Activated gamma-delta T cell treated with anti-CD3 and anti-CD28 coated beads, Interleukin-2, amount 50 U/mL, for 16 hours (primary cell): Measurements from ENCODE around the gene RRP1B.
"Not testable (repeated sequence)": the region's sequence is repeated elsewhere in the genome, so short reads cannot be mapped to it uniquely, and the experiment has no call there.

Experiments
- DNase-seq: peaks from one replicate; pipeline ENCODE4 v3.0.0-alpha.2; 2020; ENCODE audit warnings: low read depth

The RRP1B gene

GRCh38 chr21:43639470-43640353, 19.6 kb upstream of the RRP1B start:
- DNase-seq: no peak

- DNase-seq: no peak
Observed at GRCh38 chr21:43640400-43640799, 19.0 kb upstream of the RRP1B start.

GRCh38 chr21:43643193-43643592, 16.2 kb upstream of the RRP1B start:
- DNase-seq: no peak

- no peak for DNase-seq
Observed at GRCh38 chr21:43644071-43644470, 15.3 kb upstream of the RRP1B start.

- DNase-seq: no peak
Observed at GRCh38 chr21:43644609-43645008, 14.8 kb upstream of the RRP1B start.

GRCh38 chr21:43645136-43645891, 14.0 kb upstream of the RRP1B start:
- DNase-seq: no peak

- no peak for DNase-seq
Observed at GRCh38 chr21:43645976-43646375, 13.4 kb upstream of the RRP1B start.

GRCh38 chr21:43646550-43647260, 12.7 kb upstream of the RRP1B start:
- peak; percentile 75 for DNase-seq

GRCh38 chr21:43648171-43648570, 11.2 kb upstream of the RRP1B start:
- DNase-seq: no peak

GRCh38 chr21:43651926-43652325, 7.4 kb upstream of the RRP1B start:
- DNase-seq: not testable (repeated sequence)

GRCh38 chr21:43652616-43653015, 6.7 kb upstream of the RRP1B start:
- no peak for DNase-seq

- DNase-seq: no peak
Observed at GRCh38 chr21:43653626-43654025, 5.7 kb upstream of the RRP1B start.

GRCh38 chr21:43654806-43655489, 4.4 kb upstream of the RRP1B start:
- no peak for DNase-seq

- DNase-seq: no peak
Observed at GRCh38 chr21:43657355-43658087, 1.8 kb upstream of the RRP1B start.

- no peak for DNase-seq
Observed at GRCh38 chr21:43658088-43658741, 1.1 kb upstream of the RRP1B start.

- no peak for DNase-seq
Observed at GRCh38 chr21:43658769-43659135, 608 bp upstream of the RRP1B start.

GRCh38 chr21:43662286-43662685, 2.9 kb downstream of the RRP1B start:
- no peak for DNase-seq

GRCh38 chr21:43663033-43663432, 3.7 kb downstream of the RRP1B start:
- no peak for DNase-seq

- DNase-seq: no peak
Observed at GRCh38 chr21:43664358-43664757, 5.0 kb downstream of the RRP1B start.

GRCh38 chr21:43665879-43666278, 6.5 kb downstream of the RRP1B start:
- DNase-seq: no peak
